ENCODE measurements around the gene TMC7.

The TMC7 gene

GRCh38 chr16:19108409-19109287 lies 124.9 kb downstream of the TMC7 start:
- FAIRE-seq (peak; percentile 9), DNase-seq (ENCODE audit: extremely low spot score, insufficient read length, low read depth) (no peak)

GRCh38 chr16:19109288-19109664 lies 125.5 kb downstream of the TMC7 start:
- FAIRE-seq (no peak), DNase-seq (ENCODE audit: extremely low spot score, insufficient read length, low read depth) (no peak)

- no peak for FAIRE-seq
Measured at GRCh38 chr16:19110537-19111360, 127.0 kb downstream of the TMC7 start.

GRCh38 chr16:19112099-19112407 lies 128.3 kb downstream of the TMC7 start:
- FAIRE-seq (no peak), DNase-seq (ENCODE audit: extremely low spot score, insufficient read length, low read depth) (no peak)

More at GRCh38 chr16:19110537-19111360, 127.0 kb downstream of the TMC7 start:
- no peak for DNase-seq (ENCODE audit: extremely low spot score, insufficient read length, low read depth)
